ENCODE measurements around the gene RAB13. TPM values are rescaled to one million over a fixed set of nuclear protein-coding genes. Genes with fewer than 3 reads are reported as not detected.

Gene RAB13
- polyA plus RNA-seq, 3 donors: 1.8 to 5.1 (median 3.9) TPM

DNA sequence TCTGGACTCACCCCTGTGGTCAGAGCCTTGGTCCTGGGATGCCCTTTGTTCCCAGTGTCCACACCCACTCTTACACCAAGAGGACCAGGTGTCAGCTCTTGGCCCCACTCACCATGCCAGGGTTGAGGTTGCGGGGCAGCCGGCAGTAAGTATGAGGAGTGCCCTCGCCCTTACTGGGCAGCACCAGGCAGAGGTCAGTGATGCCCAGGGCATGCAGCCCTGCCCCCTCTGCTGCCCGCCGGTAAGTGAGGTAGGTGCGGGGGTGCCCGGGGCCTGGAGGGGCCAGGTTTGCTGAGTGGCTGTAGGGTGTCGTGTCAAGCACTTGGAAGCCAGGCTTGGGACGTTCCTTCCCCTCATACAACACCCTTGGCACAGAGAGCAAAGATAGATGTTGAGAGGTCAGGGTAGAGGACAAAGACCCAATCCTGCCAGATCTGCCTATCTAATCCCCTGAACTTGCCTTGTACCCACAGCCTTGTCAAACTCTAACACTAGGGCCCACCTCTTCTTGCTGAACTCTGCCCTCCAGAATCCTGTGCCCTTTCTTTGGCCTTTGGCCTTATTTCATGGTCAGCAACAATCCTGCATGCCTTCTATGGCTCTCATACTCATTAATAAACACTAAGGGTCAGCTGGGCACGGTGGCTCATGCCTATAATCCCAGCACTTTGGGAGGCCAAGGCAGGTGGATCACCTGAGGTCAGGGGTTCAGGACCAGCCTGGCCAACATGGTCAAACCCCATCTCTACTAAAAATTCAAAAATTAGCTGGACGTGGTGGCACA, 43.2 kb downstream of the RAB13 start:
- Histone ChIP-seq H3K27ac (ENCODE audit: low read depth in 1 of 2, low read length in 2 of 2) (peak overlapping the region; percentile 10 to 71), H3K4me2 (replicated peaks; ENCODE audit: extremely low read depth, low read length, poor library complexity, severe bottlenecking) (peak overlapping the region; percentile 31), H3K36me3 (replicated peaks in 1 of 2; ENCODE audit: control insufficient read depth in 1 of 2, insufficient read depth in 2 of 2, low read length in 2 of 2) (peaks cover 58 to 60% of the 10 kb centered on the region in 2 donors), H3K9me3 (replicated peaks in 1 of 2; ENCODE audit: control insufficient read depth in 1 of 2, insufficient read depth in 1 of 2, low read length in 2 of 2) (no peaks in the 10 kb centered on the region), H3K79me2 (ENCODE audit: insufficient read depth, low read length) (peaks cover 66% of the 10 kb centered on the region), H2AFZ (ENCODE audit: insufficient read depth, low read depth, low read length, poor library complexity, severe bottlenecking) (no peak overlapping the region), H3K27me3 (ENCODE audit: control insufficient read depth in 2 of 2, insufficient read depth in 2 of 2, low read length in 2 of 2) (no peaks in the 10 kb centered on the region), H3K9ac (ENCODE audit: insufficient read depth, low read length, poor library complexity, severe bottlenecking) (no peak overlapping the region), H3K4me3 (replicated peaks in 1 of 3; ENCODE audit: low read depth in 2 of 3, low read length in 3 of 3) (no peak overlapping the region), H3K4me1 (ENCODE audit: control insufficient read depth in 1 of 2, insufficient read depth in 2 of 2, low read length in 2 of 2) (peaks cover 45 to 58% of the 10 kb centered on the region in 2 donors), H4K20me1 (ENCODE audit: insufficient read depth, low read length) (peaks cover 42% of the 10 kb centered on the region)
- H3K36me3 Mint-ChIP-seq: peaks cover 54 to 62% of the 10 kb centered on the region in 2 donors
- H3K4me1 Mint-ChIP-seq: peaks cover 48% of the 10 kb centered on the region
- WGBS (ENCODE audit: insufficient coverage): 100% methylated on average over 6 of the region's 11 CpGs
- H3K27ac Mint-ChIP-seq: peak overlapping the region in 5 of 7 donors; percentile 58 to 100 (median 100)
- peak overlapping the region in 1 of 2 donors; percentile 24 for H3K4me3 Mint-ChIP-seq
- intact Hi-C loops (cut with micrococcal nuclease): no loop called here
- H3K27me3 Mint-ChIP-seq (ENCODE audit: low read depth in 3 of 3): no peaks in the 10 kb centered on the region
- no peaks in the 10 kb centered on the region for H3K9me3 Mint-ChIP-seq
- TF ChIP-seq, protein P1, sequence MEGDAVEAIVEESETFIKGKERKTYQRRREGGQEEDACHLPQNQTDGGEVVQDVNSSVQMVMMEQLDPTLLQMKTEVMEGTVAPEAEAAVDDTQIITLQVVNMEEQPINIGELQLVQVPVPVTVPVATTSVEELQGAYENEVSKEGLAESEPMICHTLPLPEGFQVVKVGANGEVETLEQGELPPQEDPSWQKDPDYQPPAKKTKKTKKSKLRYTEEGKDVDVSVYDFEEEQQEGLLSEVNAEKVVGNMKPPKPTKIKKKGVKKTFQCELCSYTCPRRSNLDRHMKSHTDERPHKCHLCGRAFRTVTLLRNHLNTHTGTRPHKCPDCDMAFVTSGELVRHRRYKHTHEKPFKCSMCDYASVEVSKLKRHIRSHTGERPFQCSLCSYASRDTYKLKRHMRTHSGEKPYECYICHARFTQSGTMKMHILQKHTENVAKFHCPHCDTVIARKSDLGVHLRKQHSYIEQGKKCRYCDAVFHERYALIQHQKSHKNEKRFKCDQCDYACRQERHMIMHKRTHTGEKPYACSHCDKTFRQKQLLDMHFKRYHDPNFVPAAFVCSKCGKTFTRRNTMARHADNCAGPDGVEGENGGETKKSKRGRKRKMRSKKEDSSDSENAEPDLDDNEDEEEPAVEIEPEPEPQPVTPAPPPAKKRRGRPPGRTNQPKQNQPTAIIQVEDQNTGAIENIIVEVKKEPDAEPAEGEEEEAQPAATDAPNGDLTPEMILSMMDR (IDR thresholded peaks at IDR 0.05): no peak
- no peak for DNase-seq

DNA sequence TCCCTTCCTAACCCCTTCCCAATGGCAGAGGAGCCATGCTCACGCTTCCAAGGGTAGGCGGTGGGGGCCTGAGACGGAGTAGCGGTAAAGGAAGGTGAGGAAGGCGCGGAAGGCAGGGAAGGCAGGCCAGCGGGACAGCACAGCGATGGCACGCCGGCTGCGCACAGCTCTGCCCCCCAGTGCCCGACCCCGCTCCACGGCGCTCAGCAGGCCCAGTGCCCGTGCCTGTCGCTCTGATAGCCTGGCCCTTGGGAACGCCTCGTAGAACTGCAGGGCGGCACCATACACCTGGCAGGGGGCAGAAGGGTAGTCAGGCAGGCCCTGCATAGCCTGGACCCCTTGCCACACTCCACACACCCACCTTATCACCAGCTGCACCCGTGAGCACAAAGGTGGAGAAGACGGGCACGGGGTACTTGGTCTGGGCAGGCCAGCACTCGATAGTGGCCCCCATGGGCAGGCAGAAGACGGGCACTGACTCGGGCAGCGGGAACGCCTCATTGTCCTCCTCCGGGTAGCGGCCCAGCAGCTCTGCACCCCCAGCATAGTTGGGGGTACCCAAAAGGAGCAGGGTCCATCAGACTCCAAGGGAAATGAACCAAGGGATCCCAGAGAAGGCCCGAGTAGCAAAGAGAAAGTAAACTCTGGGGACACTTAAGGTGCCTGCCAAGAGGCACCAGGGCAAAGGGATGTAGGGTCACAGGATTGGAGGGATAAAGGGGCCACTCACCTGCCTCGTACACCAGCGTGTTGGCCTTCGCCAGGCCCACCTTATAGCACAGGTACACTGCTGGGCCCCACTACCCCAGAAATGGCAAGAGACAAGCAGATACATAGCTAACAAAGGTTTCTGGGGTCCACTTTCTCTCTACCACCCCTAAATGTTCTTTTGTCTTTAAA, 44.1 kb downstream of the RAB13 start:
- peaks cover 63 to 65% of the 10 kb centered on the region in 2 donors for H3K36me3 ChIP-seq (replicated peaks in 1 of 2; ENCODE audit: control insufficient read depth in 1 of 2, insufficient read depth in 2 of 2, low read length in 2 of 2)
- H3K9ac ChIP-seq (ENCODE audit: insufficient read depth, low read length, poor library complexity, severe bottlenecking): no peak overlapping the region
- H3K4me1 ChIP-seq (ENCODE audit: control insufficient read depth in 1 of 2, insufficient read depth in 2 of 2, low read length in 2 of 2): peaks cover 37 to 49% of the 10 kb centered on the region in 2 donors
- H3K27me3 ChIP-seq (ENCODE audit: control insufficient read depth in 2 of 2, insufficient read depth in 2 of 2, low read length in 2 of 2): no peaks in the 10 kb centered on the region
- H3K9me3 ChIP-seq (replicated peaks in 1 of 2; ENCODE audit: control insufficient read depth in 1 of 2, insufficient read depth in 1 of 2, low read length in 2 of 2): no peaks in the 10 kb centered on the region
- H3K36me3 Mint-ChIP-seq: peaks cover 58 to 66% of the 10 kb centered on the region in 2 donors
- no peak for DNase-seq
- H3K27ac ChIP-seq (ENCODE audit: low read depth in 1 of 2, low read length in 2 of 2): peak overlapping the region; percentile 10 to 71
- H3K79me2 ChIP-seq (ENCODE audit: insufficient read depth, low read length): peaks cover 73% of the 10 kb centered on the region
- no peaks in the 10 kb centered on the region for H3K27me3 Mint-ChIP-seq (ENCODE audit: low read depth in 3 of 3)
- no peak overlapping the region for H3K4me3 Mint-ChIP-seq
- 97% methylated on average over 24 of the region's 34 CpGs for WGBS (ENCODE audit: insufficient coverage)
- H3K4me3 ChIP-seq (replicated peaks in 1 of 3; ENCODE audit: low read depth in 2 of 3, low read length in 3 of 3): no peak overlapping the region
- peaks cover 40% of the 10 kb centered on the region for H3K4me1 Mint-ChIP-seq
- TF ChIP-seq, protein P1 (IDR thresholded peaks at IDR 0.05): no peak
- H2AFZ ChIP-seq (ENCODE audit: insufficient read depth, low read depth, low read length, poor library complexity, severe bottlenecking): no peak overlapping the region
- H4K20me1 ChIP-seq (ENCODE audit: insufficient read depth, low read length): peaks cover 51% of the 10 kb centered on the region
- intact Hi-C loops (cut with micrococcal nuclease): no loop called here
- no peaks in the 10 kb centered on the region for H3K9me3 Mint-ChIP-seq
- peak overlapping the region in 6 of 7 donors; percentile 24 to 100 (median 86) for H3K27ac Mint-ChIP-seq
- H3K4me2 ChIP-seq (replicated peaks; ENCODE audit: extremely low read depth, low read length, poor library complexity, severe bottlenecking): no peak overlapping the region
